ENCODE measurements around the gene CELF5. TPM values are rescaled to one million over a fixed set of nuclear protein-coding genes. Genes with fewer than 3 reads are reported as not detected.

CELF5 gene
- total RNA-seq, 4 donors from 2014 or later: not detected

GRCh38 chr19:3222709-3223108 lies 1.8 kb upstream of the CELF5 start:
- TF ChIP-seq, protein P1, sequence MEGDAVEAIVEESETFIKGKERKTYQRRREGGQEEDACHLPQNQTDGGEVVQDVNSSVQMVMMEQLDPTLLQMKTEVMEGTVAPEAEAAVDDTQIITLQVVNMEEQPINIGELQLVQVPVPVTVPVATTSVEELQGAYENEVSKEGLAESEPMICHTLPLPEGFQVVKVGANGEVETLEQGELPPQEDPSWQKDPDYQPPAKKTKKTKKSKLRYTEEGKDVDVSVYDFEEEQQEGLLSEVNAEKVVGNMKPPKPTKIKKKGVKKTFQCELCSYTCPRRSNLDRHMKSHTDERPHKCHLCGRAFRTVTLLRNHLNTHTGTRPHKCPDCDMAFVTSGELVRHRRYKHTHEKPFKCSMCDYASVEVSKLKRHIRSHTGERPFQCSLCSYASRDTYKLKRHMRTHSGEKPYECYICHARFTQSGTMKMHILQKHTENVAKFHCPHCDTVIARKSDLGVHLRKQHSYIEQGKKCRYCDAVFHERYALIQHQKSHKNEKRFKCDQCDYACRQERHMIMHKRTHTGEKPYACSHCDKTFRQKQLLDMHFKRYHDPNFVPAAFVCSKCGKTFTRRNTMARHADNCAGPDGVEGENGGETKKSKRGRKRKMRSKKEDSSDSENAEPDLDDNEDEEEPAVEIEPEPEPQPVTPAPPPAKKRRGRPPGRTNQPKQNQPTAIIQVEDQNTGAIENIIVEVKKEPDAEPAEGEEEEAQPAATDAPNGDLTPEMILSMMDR (IDR thresholded peaks at IDR 0.05 in 4 of 5, conservative IDR thresholded peaks at IDR 0.05 in 1 of 5): no peak
- TF ChIP-seq POLR2A (IDR thresholded peaks at IDR 0.05): no peak
- no peak for DNase-seq
- ATAC-seq: no peak
- Histone ChIP-seq H3K9me3 (no peaks in the 10 kb centered on the region), H3K27me3 (peaks cover 38 to 46% (median 44%) of the 10 kb centered on the region in 3 donors), H3K27ac (no peak overlapping the region), H3K36me3 (no peaks in the 10 kb centered on the region), H3K4me1 (no peaks in the 10 kb centered on the region), H3K4me3 (no peak overlapping the region)
- in situ Hi-C loops (cut with MboI; ENCODE audit: low sequenced_read_pairs in 4 of 4): no loop called here
- intact Hi-C loops (cut with DNase I; ENCODE audit: low total_unique reads): no loop called here

GRCh38 chr19:3225169-3225485 lies 666 bp downstream of the CELF5 start:
- ATAC-seq (no peak), DNase-seq (no peak)
- no peak overlapping the region for H3K27ac ChIP-seq
- H3K27me3 ChIP-seq: peaks cover 47 to 55% (median 54%) of the 10 kb centered on the region in 3 donors
- H3K4me1 ChIP-seq: no peaks in the 10 kb centered on the region
- H3K9me3 ChIP-seq: no peaks in the 10 kb centered on the region
- intact Hi-C loops (cut with DNase I; ENCODE audit: low total_unique reads) (no loop called here), in situ Hi-C loops (cut with MboI; ENCODE audit: low sequenced_read_pairs in 4 of 4) (no loop called here)
- H3K4me3 ChIP-seq: no peak overlapping the region
- TF ChIP-seq, protein P1 (IDR thresholded peaks at IDR 0.05 in 4 of 5, conservative IDR thresholded peaks at IDR 0.05 in 1 of 5): no peak
- TF ChIP-seq POLR2A (IDR thresholded peaks at IDR 0.05): no peak
- no peaks in the 10 kb centered on the region for H3K36me3 ChIP-seq

DNA sequence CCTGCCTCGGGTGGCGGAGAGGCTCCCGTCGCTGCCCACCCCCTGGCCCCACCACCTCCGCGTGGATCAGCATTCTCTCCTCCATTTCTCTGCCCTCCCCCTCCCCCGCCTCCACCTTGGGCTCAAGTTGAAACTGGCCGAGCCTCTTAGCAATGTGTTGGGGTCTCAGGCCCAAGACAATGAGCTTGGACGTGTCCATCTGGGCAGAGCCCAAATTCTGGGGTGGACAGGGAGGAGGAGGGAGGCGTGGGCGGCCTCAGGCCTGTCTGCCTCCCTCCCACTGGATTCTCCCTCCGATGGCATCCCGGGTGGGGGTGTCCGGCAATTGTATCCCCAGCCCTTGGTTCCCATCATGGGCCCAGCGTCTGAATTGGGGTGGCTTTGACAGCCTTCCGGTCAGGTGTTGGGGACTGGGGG lies 1.2 kb downstream of the CELF5 start:
- no peaks in the 10 kb centered on the region for H3K36me3 ChIP-seq
- ATAC-seq (no peak), DNase-seq (no peak)
- H3K9me3 ChIP-seq: no peaks in the 10 kb centered on the region
- H3K4me3 ChIP-seq: no peak overlapping the region
- no peaks in the 10 kb centered on the region for H3K4me1 ChIP-seq
- intact Hi-C loops (cut with DNase I; ENCODE audit: low total_unique reads): no loop called here
- peaks cover 48 to 55% (median 50%) of the 10 kb centered on the region in 3 donors for H3K27me3 ChIP-seq
- H3K27ac ChIP-seq: no peak overlapping the region
- TF ChIP-seq POLR2A (IDR thresholded peaks at IDR 0.05): no peak
- TF ChIP-seq, protein P1 (IDR thresholded peaks at IDR 0.05 in 4 of 5, conservative IDR thresholded peaks at IDR 0.05 in 1 of 5): no peak
- in situ Hi-C loops (cut with MboI; ENCODE audit: low sequenced_read_pairs in 4 of 4): no loop called here

- no peak overlapping the region for H3K27ac ChIP-seq
- H3K4me3 ChIP-seq: no peak overlapping the region
- no peaks in the 10 kb centered on the region for H3K9me3 ChIP-seq
- ATAC-seq (no peak), DNase-seq (no peak)
- H3K36me3 ChIP-seq: no peaks in the 10 kb centered on the region
- H3K27me3 ChIP-seq: peaks cover 50 to 58% (median 50%) of the 10 kb centered on the region in 3 donors
- in situ Hi-C loops (cut with MboI; ENCODE audit: low sequenced_read_pairs in 4 of 4): no loop called here
- H3K4me1 ChIP-seq: no peaks in the 10 kb centered on the region
- no peak for TF ChIP-seq POLR2A (IDR thresholded peaks at IDR 0.05)
- TF ChIP-seq, protein P1 (IDR thresholded peaks at IDR 0.05 in 4 of 5, conservative IDR thresholded peaks at IDR 0.05 in 1 of 5): no peak
- intact Hi-C loops (cut with DNase I; ENCODE audit: low total_unique reads): no loop called here
These were observed 2.7 kb downstream of the CELF5 start for GRCh38 chr19:3227054-3227626.

- TF ChIP-seq, protein P1 (IDR thresholded peaks at IDR 0.05 in 4 of 5, conservative IDR thresholded peaks at IDR 0.05 in 1 of 5): no peak
- no peak for TF ChIP-seq POLR2A (IDR thresholded peaks at IDR 0.05)
- ATAC-seq: no peak
- no peak overlapping the region for H3K4me3 ChIP-seq
- H3K4me1 ChIP-seq: no peaks in the 10 kb centered on the region
- H3K9me3 ChIP-seq: no peaks in the 10 kb centered on the region
- H3K36me3 ChIP-seq: no peaks in the 10 kb centered on the region
- H3K27me3 ChIP-seq: peaks cover 36 to 45% (median 39%) of the 10 kb centered on the region in 3 donors
- in situ Hi-C loops (cut with MboI; ENCODE audit: low sequenced_read_pairs in 4 of 4) (no loop called here), intact Hi-C loops (cut with DNase I; ENCODE audit: low total_unique reads) (no loop called here)
- DNase-seq: no peak
- no peak overlapping the region for H3K27ac ChIP-seq
These were observed 4.9 kb downstream of the CELF5 start for GRCh38 chr19:3229346-3229743.

Measured in gastrocnemius medialis (tissue), 4 donors.